HPDE6-E6E7 (cell line): Measurements from ENCODE around the gene SRGAP1.
"Not testable (repeated sequence)": the region's sequence is repeated elsewhere in the genome, so short reads cannot be mapped to it uniquely, and the experiment has no call there.

ENCODE experiments used
- DNase-seq: peaks from one replicate; pipeline ENCODE4 v3.0.0; 2011; ENCODE audit warnings: missing footprints; ENCODE audit errors: extremely low spot score

The SRGAP1 gene

GRCh38 chr12:63838411-63838810 is 6.1 kb upstream of the SRGAP1 start:
- no peak for DNase-seq

GRCh38 chr12:63841011-63841410 is 3.5 kb upstream of the SRGAP1 start:
- no peak for DNase-seq

GRCh38 chr12:63841571-63841970 is 2.9 kb upstream of the SRGAP1 start:
- no peak for DNase-seq

DNA sequence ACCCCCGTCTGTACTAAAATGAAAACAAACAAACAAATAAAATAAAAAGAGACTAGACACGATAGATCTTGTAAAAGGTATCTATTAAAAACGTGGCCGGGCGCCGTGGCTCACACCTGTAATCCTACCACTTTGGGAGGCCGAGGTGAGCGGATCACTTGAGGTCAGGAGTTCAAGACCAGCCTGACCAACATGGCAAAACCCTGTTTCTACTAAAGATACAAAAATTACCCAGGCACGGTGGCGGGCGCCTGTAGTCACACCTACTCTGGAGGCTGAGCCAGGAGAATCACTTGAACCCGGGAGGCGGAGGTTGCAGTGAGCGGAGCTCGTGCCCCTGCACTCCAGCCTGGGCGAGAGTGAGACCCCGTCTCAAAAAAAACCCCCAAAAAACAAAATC is 1.8 kb upstream of the SRGAP1 start:
- DNase-seq: not testable (repeated sequence)

DNA sequence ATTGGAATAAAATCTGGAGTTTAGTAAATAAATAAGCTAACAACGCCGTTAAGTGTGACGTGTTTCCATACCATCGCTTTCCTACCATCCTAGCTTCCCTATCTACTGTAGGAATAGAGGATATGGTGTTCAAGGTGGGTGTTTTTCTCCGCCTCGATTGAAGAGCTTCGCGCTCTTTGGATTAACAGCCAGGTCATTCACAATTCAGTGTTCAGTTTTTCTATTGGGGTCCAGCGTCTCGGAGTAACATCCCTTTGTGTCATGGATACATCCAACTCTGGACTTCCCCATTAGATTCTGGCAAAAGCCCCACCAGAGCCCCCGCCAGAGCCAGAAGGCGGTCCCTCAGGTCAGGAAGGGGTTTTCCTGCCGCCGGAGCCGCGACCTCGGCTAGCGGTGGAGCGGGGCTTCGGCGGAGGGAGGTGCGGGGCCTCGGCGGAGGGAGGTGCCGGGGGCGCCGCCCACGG is 1.2 kb upstream of the SRGAP1 start:
- no peak for DNase-seq

DNA sequence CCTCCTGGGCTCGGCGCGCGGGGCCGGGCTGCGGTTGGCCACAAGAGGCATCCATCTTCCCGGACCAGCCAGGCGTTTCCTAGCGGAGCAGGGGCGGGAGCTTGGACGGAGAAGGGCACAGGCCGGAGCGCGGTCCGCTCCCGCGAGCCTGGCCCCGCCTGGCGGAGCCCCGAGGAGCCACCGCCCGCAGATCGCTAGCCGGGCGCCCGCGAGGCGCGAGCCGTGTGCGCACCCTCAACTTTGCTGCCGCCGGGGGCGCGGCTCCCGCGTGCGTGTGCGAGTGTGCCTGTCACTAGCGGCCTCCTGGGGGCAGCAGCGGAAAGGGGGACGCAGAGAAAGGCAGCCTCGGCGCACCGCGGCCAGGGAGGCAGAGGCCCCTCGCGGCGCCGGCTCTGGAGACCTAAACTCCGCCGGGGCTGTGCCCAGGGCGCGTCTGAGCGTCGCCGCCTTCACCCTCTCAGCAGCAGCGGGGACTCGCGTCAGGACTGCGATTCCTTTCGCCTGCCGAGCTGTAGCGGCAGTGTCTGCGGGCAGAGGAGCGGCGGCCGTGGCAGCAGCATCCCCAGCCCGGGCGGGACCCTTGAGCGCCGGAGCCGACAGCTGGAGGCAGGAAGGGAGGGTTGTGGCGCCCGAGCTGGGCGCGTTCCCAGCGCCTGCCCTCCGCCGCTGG is 644 bp upstream of the SRGAP1 start:
- DNase-seq: peak; percentile 83

DNA sequence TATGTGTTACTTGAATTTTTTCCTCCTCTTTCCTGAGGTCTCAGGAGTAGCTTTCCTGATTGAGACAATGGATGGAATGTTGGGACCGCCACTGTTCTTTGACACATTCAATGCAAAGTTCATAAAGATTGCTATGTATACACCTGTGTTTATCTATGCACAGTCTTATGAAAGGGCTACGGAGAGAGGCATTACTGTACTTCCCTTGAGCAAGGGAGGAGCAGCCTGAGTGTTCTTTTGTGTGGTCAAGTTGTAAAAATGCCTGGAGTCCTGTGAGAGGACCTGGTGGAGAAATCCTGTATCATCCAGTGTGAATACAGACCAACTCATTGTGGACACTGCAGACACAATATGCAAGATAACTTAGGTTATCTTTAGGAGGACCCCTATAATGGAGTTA is 1.2 kb downstream of the SRGAP1 start:
- peak; percentile 15 for DNase-seq

DNA sequence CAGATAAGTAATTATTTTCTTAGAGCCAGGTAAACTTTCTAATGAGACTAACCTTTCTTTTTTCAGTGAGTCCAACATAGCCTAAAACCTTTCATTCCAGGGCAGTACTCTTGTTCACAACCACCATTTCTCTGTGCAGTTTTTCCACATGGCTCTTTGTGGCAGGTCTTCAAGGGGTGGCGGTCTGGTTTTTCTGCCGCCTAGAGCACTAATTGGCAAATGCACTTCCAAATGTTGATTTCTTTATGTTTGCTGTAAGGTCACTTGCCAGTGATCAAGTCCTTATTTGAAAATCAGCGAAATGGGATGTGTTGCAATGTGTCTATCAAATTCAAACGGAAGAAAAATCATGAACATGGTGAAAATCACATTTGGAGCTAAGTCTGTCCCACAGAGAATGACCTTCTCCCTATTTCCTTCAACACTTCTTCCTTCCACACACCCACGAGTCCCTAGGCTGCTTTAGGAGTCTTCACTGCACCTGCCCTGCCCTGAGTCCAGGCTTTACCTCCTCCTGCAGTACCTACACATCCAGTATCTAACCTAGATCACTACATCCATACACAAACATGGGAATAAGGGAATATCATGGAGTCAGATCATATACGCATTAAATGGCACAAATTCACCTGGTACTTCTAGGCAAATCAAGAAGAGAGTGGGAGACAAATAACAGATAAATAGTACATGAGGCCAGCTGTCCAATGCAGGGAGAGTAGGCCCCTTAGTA is 1.9 kb downstream of the SRGAP1 start:
- DNase-seq: no peak

DNA sequence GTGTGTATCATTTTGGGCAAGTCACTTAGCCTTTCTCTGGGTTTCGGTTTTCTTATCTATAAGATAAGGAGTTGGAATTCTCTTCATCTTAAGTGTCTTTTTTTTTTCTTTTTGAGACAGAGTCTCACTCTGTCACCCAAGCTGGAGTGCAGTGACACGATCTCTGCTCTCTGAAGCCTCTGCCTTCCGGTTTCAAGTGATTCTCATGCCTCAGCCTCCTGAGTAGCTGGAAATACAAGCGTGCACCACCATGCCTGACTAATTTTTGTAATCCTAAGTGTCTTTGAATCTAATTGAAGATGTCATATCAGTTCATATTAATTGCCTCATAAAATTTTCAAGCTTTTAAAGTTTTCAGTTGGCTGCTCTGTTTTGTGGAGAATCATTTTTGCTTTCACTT is 4.0 kb downstream of the SRGAP1 start:
- no peak for DNase-seq

DNA sequence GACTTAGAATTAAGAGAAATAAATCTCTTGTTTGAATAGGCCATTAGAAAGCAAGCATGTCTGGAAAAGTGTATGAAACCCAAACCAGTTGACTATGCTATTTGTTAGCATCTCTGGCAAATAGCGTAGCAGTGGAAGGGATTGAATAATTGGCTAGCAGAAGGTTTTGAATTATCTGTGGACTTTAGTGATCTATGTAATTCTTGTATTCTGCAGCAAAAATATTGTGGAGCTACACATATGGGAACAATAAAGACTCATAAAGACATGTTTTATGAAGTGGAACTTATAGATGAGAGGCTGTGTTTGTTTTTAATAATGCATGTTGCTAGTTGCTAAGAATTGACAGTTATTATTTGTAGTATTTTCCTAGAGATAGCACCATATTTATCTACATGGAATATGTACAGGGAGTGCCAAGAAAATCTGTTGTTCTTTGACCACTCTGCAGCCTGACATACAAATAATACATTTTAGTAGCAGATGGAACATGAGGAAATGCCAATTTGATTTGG is 4.7 kb downstream of the SRGAP1 start:
- no peak for DNase-seq

- no peak for DNase-seq
Observed at GRCh38 chr12:63849641-63850040, 5.1 kb downstream of the SRGAP1 start.

DNA sequence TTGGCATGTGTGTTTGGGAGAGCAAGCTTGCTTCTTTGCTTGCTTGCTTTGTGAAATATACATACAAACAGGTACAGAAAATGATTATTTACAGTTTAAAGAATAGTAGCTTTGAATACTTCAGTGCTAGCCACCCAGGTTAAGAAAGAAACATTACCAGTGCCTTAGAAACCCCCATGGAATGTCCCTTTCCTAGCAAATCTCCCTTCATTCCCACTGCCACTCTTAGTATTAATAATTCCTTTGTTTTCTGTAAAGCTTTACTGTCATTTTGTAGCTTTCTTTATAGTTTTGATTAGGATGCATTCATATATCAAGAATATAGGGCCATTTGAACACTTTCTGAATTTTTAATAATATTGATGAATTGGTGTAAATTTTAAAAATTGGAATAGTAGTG is 9.5 kb downstream of the SRGAP1 start:
- DNase-seq: no peak

DNA sequence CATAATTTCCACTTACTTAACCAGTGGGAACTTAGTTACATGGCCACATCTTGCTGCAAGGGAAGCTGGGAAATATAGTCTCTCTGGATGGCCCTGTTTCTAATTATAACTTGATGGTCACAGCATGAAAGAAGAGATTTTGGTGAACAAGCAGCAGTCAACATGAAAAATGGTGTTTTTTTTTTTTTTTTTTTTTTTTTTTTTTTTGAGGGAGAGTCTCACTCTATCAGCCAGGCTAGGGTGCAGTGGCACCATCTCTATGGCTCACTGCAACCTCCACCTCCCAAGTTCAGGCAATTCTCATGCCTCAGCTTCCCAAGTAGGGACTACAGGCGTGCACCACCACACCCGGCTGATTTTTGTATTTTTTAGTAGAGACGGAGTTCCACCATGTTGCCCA is 10.8 kb downstream of the SRGAP1 start:
- no peak for DNase-seq

DNA sequence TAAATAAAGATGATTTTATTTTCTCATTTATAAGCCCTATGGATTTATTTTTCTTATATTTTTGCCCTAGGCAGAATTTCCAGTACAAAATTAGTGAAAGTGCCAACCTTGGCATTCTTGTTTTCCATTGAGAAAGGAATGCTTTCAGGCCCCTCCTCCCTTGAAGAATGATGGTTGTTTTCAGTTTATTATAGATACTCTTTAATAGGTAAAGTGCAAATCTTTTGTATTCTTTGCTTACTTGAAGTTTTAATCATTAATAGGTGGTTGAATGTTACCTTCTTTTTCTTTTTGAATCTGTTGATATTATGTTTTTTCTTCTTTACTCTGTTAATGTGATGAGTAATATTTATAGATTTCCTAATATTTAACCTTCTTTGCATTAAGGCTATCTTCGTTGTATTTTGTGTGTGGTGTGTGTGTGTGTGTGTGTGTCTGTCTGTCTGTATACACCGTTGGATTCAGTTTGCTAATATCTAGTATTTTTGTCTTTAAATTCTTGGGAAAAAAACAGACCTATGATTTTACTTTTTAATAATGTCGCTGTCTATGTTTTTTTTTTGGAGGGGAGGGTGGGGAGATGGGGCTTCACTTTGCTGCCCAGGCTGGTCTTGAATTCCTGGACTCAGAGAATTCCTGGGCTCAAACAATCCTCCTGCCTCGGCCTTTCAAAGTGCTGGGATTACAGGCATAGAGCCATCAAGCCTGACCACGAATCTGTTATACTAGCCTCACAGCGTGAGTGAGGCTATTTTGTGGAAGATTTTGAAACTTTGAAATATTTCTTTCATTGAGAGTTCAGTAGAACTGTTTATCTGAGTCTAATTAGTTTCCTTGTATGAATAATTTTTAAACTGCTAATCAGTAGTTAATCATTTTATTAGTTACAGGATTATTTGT is 13.5 kb downstream of the SRGAP1 start:
- DNase-seq: no peak

DNA sequence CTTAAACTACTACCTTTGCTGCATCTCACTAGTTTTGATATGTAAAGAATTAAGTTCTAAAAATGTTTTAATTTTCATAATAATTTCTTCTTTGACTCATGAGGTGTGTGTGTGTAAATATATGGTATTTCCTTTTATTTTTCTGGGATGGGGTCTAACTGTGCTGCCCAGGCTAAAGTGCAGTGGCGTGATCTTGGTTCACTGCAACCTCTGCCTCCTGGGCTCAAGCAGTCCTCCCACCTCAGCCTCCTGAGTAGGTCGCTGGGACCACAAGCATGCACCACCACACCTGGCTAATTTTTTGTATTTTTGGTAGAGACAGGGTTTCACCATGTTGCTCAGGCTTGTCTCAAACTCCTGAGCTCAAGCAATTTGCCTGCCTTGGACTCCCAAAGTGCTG is 15.4 kb downstream of the SRGAP1 start:
- not testable (repeated sequence) for DNase-seq

- no peak for DNase-seq
Observed at GRCh38 chr12:63862187-63862968, 17.9 kb downstream of the SRGAP1 start.

DNA sequence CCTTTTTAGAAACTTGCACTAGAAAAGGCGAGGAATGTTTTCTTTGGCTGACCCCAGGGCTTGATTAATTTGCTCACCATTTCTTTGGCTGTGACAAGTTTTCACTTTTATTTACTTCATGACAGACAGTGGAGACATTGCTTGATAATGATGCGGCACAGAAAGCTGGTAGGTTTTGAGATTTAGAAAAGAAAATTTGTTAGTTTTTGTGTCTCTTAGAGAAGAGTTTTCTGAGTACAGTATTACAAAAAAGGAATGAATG is 18.4 kb downstream of the SRGAP1 start:
- DNase-seq: no peak

- no peak for DNase-seq
Observed at GRCh38 chr12:63863658-63864453, 19.4 kb downstream of the SRGAP1 start.

DNA sequence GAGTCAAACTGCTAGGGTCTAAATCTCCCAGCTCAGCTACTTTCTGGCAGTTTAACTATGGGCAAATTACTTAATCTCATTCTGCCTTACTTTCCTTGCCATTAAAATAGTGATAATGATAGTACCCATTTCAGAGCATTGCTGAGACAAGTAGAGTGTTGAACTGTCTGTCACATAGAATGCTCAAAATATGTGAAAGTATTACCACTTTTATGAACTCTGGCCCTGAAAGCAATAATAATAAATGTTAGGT is 19.9 kb downstream of the SRGAP1 start:
- DNase-seq: no peak

GRCh38 chr12:63865448-63865847 is 20.9 kb downstream of the SRGAP1 start:
- no peak for DNase-seq

DNA sequence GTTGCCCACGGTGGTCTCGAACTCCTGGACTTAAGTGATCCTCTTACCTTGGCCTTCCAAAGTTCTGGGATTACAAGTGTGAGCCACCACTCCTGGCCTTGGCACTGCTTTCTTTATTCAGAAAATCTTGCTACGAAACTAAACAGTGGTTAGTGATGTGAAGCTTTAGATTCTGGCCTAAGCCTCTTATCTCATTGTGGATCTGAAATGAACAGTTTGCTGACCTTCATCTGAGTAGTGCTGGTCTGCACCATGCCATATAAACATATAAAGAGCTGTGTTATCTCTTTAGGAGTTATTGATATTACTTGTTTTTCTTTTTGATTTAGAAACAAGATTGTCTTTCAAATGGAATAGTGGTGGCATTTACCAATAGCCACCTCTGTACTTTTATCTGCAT is 22.6 kb downstream of the SRGAP1 start:
- DNase-seq: no peak
